Keratinocyte (primary cell): ENCODE data around the gene STRN4. TPM values are rescaled to one million over a fixed set of nuclear protein-coding genes. Genes with fewer than 3 reads are reported as not detected.

Experiments used
- DNase-seq: peaks from one replicate; pipeline ENCODE4 v3.0.0-alpha.2; 2011; ENCODE audit warnings: low read depth, missing footprints, low spot score
- FAIRE-seq: peaks from 2 replicates; lab custom pipeline; 2011; peaks lifted over from hg19 to GRCh38; lab: Jason Lieb, UNC
- H2AFZ ChIP-seq: 2 replicates; pipeline ENCODE4 v1.6.0; 2012; ENCODE audit warnings: low read length, control low read depth, inconsistent platforms; ENCODE audit not compliant: control insufficient read depth
- H3K27ac ChIP-seq: 2 replicates; pipeline ENCODE4 v1.5.1; 2011; ENCODE audit warnings: low read length; ENCODE audit not compliant: control insufficient read depth, insufficient read depth
- H3K27me3 ChIP-seq: 3 replicates; pipeline ENCODE4 v1.6.0; 2011; ENCODE audit warnings: low read length; ENCODE audit not compliant: control insufficient read depth, insufficient read depth; ENCODE audit errors: extremely low read depth
- H3K36me3 ChIP-seq, 2 experiments: 2 replicates in 1 of 2; 3 replicates in 1 of 2; pipeline ENCODE4 v1.5.1; 2011; ENCODE audit warnings: low read length in 2 of 2, mild to moderate bottlenecking in 1 of 2; ENCODE audit not compliant: control insufficient read depth in 2 of 2, insufficient read depth in 2 of 2; ENCODE audit errors: extremely low read depth in 1 of 2
- H3K4me1 ChIP-seq: 3 replicates; pipeline ENCODE4 v1.5.1; 2011; ENCODE audit warnings: low read length; ENCODE audit not compliant: control insufficient read depth, insufficient read depth; ENCODE audit errors: extremely low read depth
- H3K4me2 ChIP-seq: 3 replicates; pipeline ENCODE4 v1.6.0; 2011; ENCODE audit warnings: low read depth, low read length; ENCODE audit not compliant: control insufficient read depth, insufficient read depth; ENCODE audit errors: extremely low read depth
- H3K4me3 ChIP-seq, 3 experiments: fragments of 200-600 bp in 1 of 3; sonication (generic) in 1 of 3; 2 replicates in 2 of 3; 3 replicates in 1 of 3; pipeline ENCODE4 v1.5.1; 2011 to 2016; ENCODE audit warnings: low read length in 3 of 3, mild to moderate bottlenecking in 3 of 3, control low read depth in 2 of 3, inconsistent platforms in 1 of 3, low read depth in 1 of 3, mixed read lengths in 1 of 3, mixed run types in 1 of 3, moderate library complexity in 1 of 3; ENCODE audit not compliant: control insufficient read depth in 2 of 3, insufficient read depth in 2 of 3; ENCODE audit errors: extremely low read depth in 1 of 3
- H3K79me2 ChIP-seq: 2 replicates; pipeline ENCODE4 v1.6.0; 2012; ENCODE audit warnings: low read length; ENCODE audit not compliant: control insufficient read depth, insufficient read depth
- H3K9ac ChIP-seq: 3 replicates; pipeline ENCODE4 v1.6.0; 2011; ENCODE audit warnings: low read length; ENCODE audit not compliant: control insufficient read depth, insufficient read depth; ENCODE audit errors: extremely low read depth
- H3K9me1 ChIP-seq: 3 replicates; pipeline ENCODE4 v1.6.0; 2011; ENCODE audit warnings: low read length; ENCODE audit not compliant: control insufficient read depth, insufficient read depth; ENCODE audit errors: extremely low read depth
- H3K9me3 ChIP-seq: 2 replicates; pipeline ENCODE4 v1.5.1; 2012; ENCODE audit warnings: low read depth, low read length; ENCODE audit not compliant: control insufficient read depth
- H4K20me1 ChIP-seq: 3 replicates; pipeline ENCODE4 v1.6.0; 2011; ENCODE audit warnings: low read length; ENCODE audit not compliant: control insufficient read depth, insufficient read depth; ENCODE audit errors: extremely low read depth
- EZH2 ChIP-seq: IDR thresholded peaks from one replicate; pipeline ENCODE4 v1.6.1; 2012; ENCODE audit warnings: inconsistent platforms, mild to moderate bottlenecking, low read length, moderate library complexity
- dilution Hi-C: fragments of 300-500 bp; cut with MboI; formaldehyde crosslinking; loops from one replicate; pipeline ENCODE4 v1.7.0; 2020; ENCODE audit warnings: low sequenced_read_pairs; ENCODE audit not compliant: extremely low pct_ligation_motif_present
- polyA plus RNA-seq, 5 experiments: library from polyadenylated mRNA; depleted of rRNA in 3 of 5; stranded (reverse) in 3 of 5; stranded (forward) in 1 of 5; unstranded in 1 of 5; fragments of >200 nt; gene quantifications; 1 replicate in 1 of 5; 2 replicates in 3 of 5; 3 replicates in 1 of 5; pipeline versions ENCODE4 v1.2.1 to v1.2.3, GENCODE V29; 2011 to 2012; ENCODE audit warnings: missing spikeins in 2 of 5, low read depth in 1 of 5, low replicate concordance in 1 of 5
- TF ChIP-seq, protein P1 (sequence below), 3 experiments: IDR thresholded peaks in 1 of 3; conservative IDR thresholded peaks in 1 of 3; optimal IDR thresholded peaks in 1 of 3; 2 replicates in 2 of 3; 3 replicates in 1 of 3; pipeline versions ENCODE3 to v1.5.1; 2011; ENCODE audit warnings: low read length in 3 of 3, mild to moderate bottlenecking in 3 of 3, moderate library complexity in 2 of 3, control low read depth in 1 of 3, inconsistent platforms in 1 of 3; ENCODE audit not compliant: insufficient read depth in 2 of 3; ENCODE audit errors: extremely low read depth in 1 of 3

STRN4 gene
- polyA plus RNA-seq, 1 donor (not counting 4 experiments of a cell fraction or from before 2014, with no cell fraction given), result 37.3 TPM

DNA sequence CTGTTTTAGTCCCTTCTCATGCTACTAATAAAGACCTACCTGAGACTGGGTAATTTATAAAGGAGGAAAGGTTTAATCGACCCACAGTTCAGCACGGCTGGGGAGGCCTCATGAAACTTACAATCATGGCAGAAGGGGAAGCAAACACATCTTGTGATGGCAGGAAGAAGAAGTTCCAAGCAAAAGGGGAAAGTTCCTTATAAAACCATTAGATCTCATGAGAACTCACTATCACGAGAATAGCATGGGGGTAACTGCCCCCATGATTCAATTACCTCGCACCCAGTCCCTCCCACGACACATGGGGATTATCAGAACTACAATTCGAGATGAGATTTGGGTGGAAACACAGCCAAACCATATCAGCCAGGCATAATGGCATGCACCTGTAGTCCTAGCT lies 13.0 kb upstream of the STRN4 start:
- FAIRE-seq, result no peak
- H3K4me2 ChIP-seq, result no peak overlapping the region

DNA sequence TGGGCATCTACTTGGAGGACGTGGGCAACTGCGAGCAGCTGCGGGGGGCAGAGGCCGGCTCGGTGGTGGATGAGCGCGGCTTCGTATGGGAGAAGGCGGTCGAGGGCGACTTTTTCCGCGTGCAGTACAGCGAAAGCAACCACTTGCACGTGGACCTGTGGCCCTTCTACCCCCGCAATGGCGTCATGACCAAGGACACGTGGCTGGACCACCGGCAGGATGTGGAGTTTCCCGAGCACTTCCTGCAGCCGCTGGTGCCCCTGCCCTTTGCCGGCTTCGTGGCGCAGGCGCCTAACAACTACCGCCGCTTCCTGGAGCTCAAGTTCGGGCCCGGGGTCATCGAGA lies 10.3 kb upstream of the STRN4 start:
- Histone ChIP-seq H3K79me2 (no peaks in the 10 kb centered on the region), H3K4me2 (no peak overlapping the region), H3K9me3 (no peaks in the 10 kb centered on the region), H2AFZ (no peak overlapping the region), H3K27ac (no peak overlapping the region), H3K4me1 (peaks cover 13% of the 10 kb centered on the region), H3K36me3 (peaks cover 4 to 5% of the 10 kb centered on the region in 2 experiments), H3K27me3 (no peaks in the 10 kb centered on the region), H4K20me1 (no peaks in the 10 kb centered on the region), H3K9me1 (no peaks in the 10 kb centered on the region), H3K9ac (no peak overlapping the region), H3K4me3 (no peak overlapping the region)
- FAIRE-seq, result no peak
- dilution Hi-C loops, result no loop called here
- DNase-seq, result no peak
- TF ChIP-seq, protein P1, sequence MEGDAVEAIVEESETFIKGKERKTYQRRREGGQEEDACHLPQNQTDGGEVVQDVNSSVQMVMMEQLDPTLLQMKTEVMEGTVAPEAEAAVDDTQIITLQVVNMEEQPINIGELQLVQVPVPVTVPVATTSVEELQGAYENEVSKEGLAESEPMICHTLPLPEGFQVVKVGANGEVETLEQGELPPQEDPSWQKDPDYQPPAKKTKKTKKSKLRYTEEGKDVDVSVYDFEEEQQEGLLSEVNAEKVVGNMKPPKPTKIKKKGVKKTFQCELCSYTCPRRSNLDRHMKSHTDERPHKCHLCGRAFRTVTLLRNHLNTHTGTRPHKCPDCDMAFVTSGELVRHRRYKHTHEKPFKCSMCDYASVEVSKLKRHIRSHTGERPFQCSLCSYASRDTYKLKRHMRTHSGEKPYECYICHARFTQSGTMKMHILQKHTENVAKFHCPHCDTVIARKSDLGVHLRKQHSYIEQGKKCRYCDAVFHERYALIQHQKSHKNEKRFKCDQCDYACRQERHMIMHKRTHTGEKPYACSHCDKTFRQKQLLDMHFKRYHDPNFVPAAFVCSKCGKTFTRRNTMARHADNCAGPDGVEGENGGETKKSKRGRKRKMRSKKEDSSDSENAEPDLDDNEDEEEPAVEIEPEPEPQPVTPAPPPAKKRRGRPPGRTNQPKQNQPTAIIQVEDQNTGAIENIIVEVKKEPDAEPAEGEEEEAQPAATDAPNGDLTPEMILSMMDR (optimal IDR thresholded peaks at IDR 0.05 in 1 of 3, IDR thresholded peaks at IDR 0.05 in 1 of 3, conservative IDR thresholded peaks at IDR 0.05 in 1 of 3; ENCODE audit: extremely low read depth in 1 of 3, insufficient read depth in 2 of 3, low read length in 3 of 3), result no peak
- TF ChIP-seq EZH2, result no peak

More for the DNA sequence above, 13.0 kb upstream of the STRN4 start:
- no peak for DNase-seq
- Histone ChIP-seq H3K27me3 (no peaks in the 10 kb centered on the region), H3K9ac (no peak overlapping the region), H2AFZ (no peak overlapping the region), H3K4me3 (no peak overlapping the region), H3K9me3 (no peaks in the 10 kb centered on the region), H3K79me2 (no peaks in the 10 kb centered on the region), H3K4me1 (peaks cover 26% of the 10 kb centered on the region), H3K27ac (no peak overlapping the region), H3K36me3 (peaks cover 4 to 5% of the 10 kb centered on the region in 2 experiments), H3K9me1 (no peaks in the 10 kb centered on the region), H4K20me1 (no peaks in the 10 kb centered on the region)
- TF ChIP-seq, protein P1 (optimal IDR thresholded peaks at IDR 0.05 in 1 of 3, IDR thresholded peaks at IDR 0.05 in 1 of 3, conservative IDR thresholded peaks at IDR 0.05 in 1 of 3; ENCODE audit: extremely low read depth in 1 of 3, insufficient read depth in 2 of 3, low read length in 3 of 3), result no peak
- TF ChIP-seq EZH2, result no peak
- dilution Hi-C loops, result no loop called here
